AG20443 (cell line): ENCODE measurements around the gene TMEM186.
A peak's percentile ranks its signal among the peaks of the same experiment; 100 is the strongest.
"Not testable (repeated sequence)": the region's sequence is repeated elsewhere in the genome, so short reads cannot be mapped to it uniquely, and the experiment has no call there.

Source experiments
- DNase-seq: peaks from one replicate; pipeline ENCODE4 v3.0.0; 2012; ENCODE audit warnings: low spot score, mixed read lengths

TMEM186 gene

DNA sequence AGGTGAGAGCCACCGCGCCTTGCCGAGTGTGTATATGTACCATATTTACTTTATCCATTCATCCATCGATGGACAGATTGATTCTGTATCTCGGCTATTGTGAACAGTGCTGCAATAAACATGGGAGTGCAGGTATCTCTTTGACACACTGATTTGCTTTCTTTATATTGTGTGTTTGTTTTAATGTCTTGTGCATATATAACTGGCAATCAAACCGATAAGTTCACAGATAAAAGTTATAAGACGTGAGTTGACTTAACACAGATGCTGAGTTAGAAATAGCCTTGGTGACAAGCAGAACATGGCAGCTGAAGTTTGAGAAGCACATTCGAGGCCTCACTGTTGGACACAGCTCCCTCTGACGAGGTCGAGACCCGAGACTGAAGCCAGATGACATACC lies 23.2 kb downstream of the TMEM186 start:
- no peak for DNase-seq

DNA sequence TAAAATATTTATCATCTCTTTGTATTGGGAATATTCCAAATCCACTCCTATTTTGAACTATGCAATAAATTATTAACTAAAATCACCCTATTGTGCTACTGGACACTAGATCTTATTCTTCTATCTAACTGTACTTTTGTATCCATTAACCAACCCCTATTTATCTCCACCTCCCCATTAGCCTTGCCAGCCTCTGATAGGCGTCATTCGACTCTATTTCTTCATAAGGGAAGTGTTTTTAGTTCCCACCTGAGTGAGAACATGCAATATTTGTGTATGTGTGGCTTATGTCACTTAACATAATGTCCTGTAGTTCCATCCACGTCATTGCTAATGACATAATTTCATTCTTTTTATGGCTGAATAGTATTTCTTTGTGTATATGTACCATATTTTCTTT lies 23.9 kb downstream of the TMEM186 start:
- DNase-seq, result no peak

DNA sequence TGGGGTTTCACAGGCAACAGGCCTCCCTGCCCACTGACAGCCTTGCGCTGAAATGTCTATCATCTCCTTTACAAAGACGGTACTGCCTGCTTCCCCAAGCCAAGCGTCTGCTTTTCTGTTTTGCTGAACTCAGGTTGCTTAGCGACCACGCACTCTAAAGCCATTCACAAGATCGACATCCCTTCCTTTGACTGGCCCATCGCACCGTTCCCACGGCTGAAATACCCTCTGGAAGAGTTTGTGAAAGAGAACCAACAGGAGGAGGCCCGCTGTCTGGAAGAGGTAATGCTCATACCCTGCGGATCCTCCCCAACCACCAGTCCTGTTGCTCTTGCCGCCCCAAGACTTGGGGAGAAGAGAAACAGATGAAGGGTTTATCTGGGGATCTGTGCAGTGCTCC lies 28.7 kb downstream of the TMEM186 start:
- DNase-seq, result no peak

DNA sequence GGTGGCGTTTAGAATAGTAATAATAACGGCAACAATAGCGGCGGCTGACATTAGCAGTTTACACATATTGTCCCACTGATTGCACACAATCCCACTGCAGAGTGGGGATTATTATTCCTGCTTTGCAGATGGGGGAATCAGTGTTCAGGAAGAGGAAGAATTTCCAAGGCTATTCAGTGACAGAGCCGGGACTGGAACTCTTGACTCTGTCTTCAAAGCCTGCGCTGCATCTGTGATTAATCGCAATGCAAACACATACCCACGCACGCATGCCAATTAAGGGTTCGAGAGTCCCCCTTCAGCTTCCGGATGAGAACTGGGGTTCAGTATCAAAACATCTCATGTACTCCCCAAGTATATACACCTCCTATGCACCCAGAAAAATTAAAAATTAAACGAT lies 29.2 kb downstream of the TMEM186 start:
- no peak for DNase-seq

DNA sequence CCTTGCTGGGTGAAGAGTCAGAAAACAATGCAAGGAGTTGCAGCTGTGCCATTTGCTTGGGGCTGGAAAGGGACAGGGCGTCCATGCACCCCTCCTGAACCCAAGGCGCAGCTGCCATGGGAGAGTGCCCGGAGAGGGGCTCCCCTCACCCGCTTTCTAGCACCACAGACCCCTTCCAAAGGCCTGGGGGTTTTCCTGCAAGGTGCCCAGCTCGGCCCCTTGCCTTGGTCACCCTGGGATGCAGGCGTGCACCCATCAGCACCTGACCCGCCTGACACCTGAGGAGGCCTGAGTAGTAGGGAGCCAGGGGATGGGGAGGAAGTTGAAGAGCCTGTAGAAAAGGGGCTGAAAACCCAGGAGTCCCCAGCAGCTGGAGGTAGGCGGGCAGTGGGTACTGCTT lies 30.3 kb downstream of the TMEM186 start:
- no peak for DNase-seq

DNA sequence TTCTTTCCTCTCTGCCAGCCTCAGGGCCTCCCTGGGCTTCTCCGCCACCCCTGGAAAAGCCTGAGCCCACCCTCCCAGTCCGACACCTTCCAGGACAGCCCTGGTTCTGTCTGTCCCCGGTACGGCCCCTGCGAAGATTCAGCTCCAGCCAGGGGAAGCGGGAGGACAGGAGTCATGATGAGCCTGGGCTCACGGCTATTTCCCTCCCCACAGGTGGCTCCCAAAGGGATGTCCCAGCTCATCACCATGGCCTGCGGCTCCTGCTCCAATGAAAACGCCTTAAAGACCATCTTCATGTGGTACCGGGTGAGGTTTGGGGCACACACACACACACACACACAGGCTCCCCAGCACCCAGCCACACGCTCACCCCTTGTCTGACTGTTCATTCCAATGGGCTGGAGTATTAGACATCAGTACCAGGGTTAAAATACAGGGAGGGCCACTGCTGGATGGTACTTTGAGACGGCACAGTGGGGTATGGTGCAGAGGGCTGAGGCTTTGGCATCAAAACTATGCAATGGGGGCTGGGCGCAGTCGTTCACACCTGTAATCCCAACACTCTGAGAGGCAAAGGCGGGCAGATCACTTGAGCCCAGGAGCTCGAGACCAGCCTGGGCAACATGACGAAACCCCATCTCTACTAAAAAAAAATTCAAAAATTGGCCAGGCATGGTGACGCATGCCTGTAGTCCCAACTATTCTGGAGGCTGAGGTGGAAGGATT lies 32.8 kb downstream of the TMEM186 start:
- DNase-seq, result no peak

DNA sequence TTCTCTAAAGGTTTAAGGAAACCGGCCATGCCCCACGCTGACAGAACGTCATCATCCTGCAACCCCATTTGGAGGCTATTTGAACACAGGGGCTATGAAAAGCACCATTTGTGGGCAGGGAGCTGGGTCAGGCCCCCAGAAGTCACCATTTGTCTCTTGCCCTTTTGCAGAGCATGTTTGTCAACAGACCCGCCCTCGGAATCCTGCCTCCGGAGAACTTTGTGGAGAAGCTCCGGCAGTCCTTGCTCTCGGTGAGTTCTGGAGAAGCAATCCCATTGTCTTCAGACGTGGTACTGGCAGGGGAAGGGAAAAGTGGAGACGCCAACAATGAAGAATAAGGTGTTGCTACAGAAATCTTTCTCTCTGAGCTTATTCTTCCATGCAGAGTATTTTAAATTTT lies 33.5 kb downstream of the TMEM186 start:
- DNase-seq, result no peak

DNA sequence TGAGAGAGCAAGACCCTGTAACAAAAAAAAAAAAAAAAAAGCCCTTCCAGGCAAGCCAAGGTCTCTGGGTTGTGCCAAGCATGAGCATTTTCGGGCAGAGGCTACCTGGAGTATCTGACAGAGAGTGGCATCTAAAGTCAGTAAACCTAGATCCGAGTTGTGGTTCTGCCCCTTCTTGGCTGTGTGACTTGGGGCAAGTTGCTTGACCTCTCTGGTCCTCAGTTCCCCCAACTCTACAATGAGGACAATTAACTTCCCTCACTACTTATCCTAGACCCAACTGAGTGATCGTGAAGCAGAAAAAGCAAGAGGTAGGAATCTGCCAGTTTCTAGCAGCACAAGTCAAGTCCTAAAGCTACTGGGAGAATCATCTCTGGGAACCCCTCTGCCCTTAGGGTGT lies 34.4 kb downstream of the TMEM186 start:
- no peak for DNase-seq

DNA sequence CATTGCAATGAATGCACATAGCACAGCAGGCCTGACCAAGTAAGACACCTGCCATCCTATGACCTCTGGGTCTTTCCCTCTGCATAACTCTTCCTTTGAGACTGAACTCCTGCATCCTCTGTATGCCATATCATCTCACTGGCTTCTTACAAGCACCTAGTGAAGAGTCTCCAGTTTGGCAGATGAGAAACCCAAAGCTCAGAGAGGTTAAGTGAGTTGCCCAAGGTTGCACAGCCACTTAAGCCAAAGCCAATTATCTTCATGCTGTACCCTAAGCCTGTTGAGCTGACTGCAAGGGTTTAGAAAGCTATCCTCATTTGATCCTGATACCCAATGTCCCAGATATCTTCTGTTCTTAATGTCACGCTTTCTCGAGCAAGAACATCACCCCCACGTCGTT lies 35.2 kb downstream of the TMEM186 start:
- DNase-seq, result no peak

DNA sequence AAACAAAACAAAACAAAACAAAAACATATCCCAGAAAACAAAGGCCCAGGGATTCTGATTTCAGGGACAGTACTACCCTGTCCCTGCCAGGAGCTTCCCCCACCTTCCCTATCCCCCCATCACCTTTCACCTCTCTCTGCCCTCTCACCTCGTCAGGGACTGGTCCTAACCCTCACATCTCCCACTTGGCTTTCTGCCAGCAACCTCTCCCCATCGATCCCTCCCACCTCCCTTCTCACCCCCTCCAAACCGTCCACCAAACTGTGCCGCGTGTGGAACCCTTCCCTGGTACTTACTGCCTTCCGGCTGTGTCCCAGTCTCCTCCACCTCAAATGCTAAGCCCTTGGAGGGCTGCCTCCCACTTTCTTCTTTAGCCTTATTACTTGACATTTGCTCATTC lies 36.4 kb downstream of the TMEM186 start:
- DNase-seq, result no peak

DNA sequence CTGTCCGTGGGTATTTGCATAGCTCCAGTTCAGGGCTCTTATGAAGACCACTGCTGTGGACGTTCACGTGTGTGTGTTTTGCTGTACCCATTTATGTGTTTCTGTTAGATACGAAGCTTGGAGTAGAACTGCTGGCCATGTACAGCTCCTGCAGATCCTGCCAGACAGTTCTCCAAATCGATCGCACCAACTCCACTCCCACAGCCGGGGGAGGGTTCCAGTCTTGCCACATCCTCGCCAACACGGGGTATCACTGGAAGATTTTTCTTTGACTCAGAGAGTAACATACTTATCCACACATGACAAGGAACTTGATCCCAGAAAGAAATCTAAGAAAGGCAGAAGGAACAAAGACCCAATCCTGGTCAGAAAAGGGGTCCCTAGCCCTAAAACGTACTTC lies 37.4 kb downstream of the TMEM186 start:
- no peak for DNase-seq

DNA sequence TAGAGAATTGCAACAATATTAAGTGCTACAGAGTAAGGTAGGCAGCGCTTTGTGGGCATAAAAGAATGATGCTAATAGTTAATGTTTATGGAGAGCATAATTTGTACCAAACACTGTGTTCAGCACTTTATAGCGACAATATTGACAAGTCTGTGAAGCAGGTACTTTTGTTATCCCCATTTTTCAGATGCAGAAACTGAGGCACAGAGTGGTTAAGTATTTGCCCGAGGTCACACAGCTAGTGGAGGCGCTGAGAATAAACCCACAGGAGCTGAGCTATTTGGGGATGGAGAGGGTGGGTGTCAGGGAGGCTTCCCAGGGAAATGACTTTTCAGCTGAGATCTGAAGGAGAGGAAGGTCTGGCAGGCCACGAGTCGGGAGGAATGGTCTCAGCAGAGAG lies 39.4 kb downstream of the TMEM186 start:
- DNase-seq, result no peak

DNA sequence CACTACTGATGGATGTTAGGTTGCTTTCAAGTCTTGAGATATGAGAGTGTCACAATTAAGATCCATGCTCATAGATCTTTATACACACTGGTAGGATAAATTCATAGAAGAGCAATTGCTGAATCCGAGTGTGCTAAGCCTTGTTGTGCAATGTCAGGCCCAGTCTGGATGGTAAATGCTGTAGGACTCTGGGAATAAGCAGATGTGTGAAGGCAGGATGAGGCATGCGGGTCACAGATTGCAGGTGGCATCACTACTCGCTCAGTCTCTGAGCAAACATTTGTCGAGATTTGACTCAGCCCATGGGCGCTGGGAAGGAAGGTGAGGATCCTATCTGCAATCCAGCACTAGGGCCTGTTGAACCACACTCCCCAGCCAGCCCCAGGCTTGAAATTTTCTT lies 40.7 kb downstream of the TMEM186 start:
- DNase-seq, result no peak

DNA sequence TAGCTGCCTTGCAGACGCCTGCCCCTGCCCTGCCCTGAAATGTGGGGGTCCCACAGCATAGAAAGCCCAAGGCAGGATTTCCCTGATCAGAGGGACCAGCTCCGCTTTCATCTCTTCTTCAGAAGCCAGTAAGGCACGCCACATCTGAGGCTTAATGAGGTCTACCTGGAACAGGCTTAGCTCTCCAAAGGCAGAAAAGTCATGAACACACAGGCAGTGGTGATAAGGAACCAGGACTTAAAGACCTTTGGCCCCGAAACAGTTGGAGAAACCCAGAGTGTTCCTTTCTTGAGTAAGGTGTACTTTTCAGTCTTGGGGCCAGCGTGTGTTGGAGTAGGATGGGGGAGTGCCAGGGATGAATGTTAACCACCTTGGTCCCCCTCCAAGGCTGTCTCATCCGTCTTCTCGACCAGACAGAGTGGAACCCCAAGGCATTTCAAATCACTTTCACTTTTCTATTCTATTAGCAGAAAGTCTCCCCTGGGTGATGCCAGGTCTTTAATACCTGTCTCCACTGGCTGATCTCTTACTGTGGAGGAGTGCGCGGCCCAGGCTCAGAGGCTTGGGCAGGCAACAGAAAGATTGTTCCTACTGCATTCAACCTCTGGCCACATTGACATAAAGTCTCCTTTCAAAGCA lies 43.9 kb downstream of the TMEM186 start:
- DNase-seq, result no peak

DNA sequence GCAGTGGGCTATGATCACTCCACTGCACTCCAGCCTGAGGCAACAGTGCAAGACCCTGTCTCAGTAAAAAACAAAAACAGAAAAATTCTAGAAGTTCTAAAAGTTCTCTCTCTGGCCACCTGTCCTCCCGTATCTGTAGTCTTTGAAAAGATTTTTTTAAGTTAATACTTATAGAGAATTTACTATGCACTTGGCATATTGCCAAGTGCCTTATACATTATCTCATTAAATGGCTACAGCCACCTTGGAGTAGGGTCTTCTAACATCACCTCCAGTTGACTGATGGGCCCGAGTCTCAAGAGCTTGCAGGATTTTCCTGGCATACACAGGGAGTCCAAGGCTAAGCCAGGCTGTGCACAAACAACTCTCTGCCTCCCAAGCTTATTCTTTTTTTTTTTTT lies 44.7 kb downstream of the TMEM186 start:
- DNase-seq, result no peak

DNA sequence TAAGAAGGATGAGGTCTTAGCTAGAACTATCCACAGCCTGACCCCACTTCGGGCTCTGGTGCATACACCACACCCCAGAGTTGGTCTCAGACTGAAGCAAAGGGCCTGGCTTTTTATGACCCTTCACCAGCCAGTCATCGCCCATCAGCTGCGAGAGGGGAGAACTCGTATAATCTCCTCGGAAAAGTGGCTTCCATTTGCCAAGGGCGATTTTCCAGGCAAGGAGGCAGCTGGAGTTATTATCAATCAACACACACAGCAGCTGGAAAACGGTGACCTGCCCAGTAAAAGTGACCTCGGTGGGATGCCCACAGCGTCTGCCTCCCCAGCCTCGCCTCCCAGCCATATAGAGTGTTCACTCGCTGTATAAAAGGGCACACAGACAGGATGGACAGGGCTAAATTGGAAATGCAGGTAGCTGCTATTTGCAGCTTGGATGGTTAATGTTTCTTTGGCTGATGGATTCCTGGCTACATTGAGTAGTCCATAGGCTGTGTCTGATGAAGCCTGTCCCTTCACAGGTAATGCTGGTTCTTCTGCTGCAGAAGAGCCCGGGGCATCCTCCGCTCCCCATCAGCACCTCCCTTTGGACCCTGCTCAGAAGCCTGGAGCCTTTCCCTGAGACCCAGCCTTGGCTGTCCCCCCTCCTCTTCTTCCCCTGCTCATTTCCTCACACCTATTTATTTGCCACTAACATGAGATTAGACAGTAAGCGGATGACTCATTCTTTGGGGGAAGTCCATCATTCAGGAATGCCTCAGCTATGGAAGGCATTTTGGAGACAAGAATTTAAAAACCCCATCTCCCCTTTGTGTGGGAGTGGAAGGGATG lies 45.7 kb downstream of the TMEM186 start:
- peak; percentile 82 for DNase-seq

DNA sequence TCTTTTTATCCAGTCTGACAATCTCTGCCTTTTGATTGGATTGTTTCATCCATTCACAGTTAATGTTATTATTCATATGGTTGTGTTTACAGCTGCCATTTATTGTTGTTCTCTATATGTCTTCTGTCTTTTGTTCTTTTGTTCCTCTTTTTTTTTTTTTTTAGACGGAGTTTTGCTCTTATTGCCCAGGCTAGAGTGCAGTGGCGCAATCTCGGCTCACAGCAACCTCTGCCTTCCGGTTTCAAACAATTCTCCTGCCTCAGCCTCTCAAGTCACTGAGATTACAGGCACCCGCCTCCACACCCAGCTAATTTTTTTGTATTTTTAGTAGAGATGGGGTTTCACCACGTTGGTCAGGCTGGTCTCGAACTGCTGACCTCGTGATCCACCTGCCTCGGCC lies 48.5 kb downstream of the TMEM186 start:
- not testable (repeated sequence) for DNase-seq
